ENCODE measurements around the gene PPP4R3B.

PPP4R3B gene

GRCh38 chr2:55511508-55512124 lies 105.8 kb downstream of the PPP4R3B start:
- DNase-seq (ENCODE audit: low read depth in 2 of 2) = no peak

- DNase-seq (ENCODE audit: low read depth in 2 of 2) = no peak
Observed at GRCh38 chr2:55502590-55503141, 114.8 kb downstream of the PPP4R3B start.

DNA sequence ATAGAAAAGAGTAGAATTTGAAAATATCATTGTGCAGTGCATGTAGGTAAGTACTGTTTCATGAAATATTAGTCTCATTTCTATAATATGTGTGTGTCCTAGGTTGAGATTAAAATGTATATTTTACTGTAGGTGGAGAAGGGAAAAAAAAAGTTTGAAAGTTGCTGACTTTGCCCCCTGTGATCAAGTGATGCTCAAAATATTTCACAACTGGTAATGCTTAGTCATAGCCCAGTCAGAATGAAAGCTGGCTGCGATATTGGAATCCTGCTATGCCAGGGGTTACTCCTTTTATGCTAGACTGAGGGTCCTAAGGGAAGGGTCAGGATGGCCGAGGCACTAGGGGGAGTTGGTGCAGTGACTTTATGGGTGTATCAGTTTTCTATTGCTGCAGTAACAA lies 117.4 kb downstream of the PPP4R3B start:
- no peak for DNase-seq (ENCODE audit: low read depth in 2 of 2)

DNA sequence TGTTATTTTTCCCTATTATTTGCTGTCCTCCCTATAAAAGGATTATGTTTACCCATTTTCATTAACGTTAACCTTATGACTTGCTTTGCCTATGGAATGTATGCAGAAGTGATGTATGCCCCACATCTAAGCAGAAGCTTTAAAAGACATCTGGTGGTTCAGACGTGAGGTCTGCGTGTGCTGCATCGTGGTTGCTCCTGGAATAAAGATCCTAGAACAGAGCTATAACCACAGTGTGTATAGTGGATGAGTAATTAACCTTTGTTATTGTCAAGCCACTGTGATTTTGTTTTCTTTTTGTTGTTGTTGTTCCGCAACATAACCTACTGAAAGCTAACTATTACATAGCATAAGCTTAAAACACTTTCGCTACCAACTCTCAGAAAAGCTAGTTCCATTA lies 118.8 kb downstream of the PPP4R3B start:
- DNase-seq (ENCODE audit: low read depth in 2 of 2) = no peak

Measured in stimulated activated CD4-positive, alpha-beta T cell treated with anti-CD3 and anti-CD28 coated beads, Interleukin-4, amount 100 ng/mL, for 48 hours (primary cell).